Measurements from ENCODE around the gene ZNF598. TPM values are rescaled to one million over a fixed set of nuclear protein-coding genes. Genes with fewer than 3 reads are reported as not detected.
A peak's percentile ranks its signal among the peaks of the same experiment; 100 is the strongest.

ZNF598 gene
- total RNA-seq, 1 donor from 2014 or later = 18.5 TPM

- intact Hi-C loops (cut with DNase I) = no loop called here
- no peak for DNase-seq (ENCODE audit: missing footprints)
- no peak for ATAC-seq
Measured at GRCh38 chr16:1999866-2000514, 9.6 kb downstream of the ZNF598 start.

- DNase-seq (ENCODE audit: missing footprints) (no peak), ATAC-seq (no peak)
- intact Hi-C loops (cut with DNase I) = no loop called here
Measured at GRCh38 chr16:1998852-1999801, 10.5 kb downstream of the ZNF598 start.

GRCh38 chr16:1998360-1998835, 11.2 kb downstream of the ZNF598 start:
- intact Hi-C loops (cut with DNase I) = no loop called here
- DNase-seq (ENCODE audit: missing footprints) = no peak
- no peak for ATAC-seq

- ATAC-seq (peak; percentile 14), DNase-seq (ENCODE audit: missing footprints) (no peak)
- intact Hi-C loops (cut with DNase I) = no loop called here
Measured at GRCh38 chr16:1997494-1998359, 11.9 kb downstream of the ZNF598 start.

- ATAC-seq = no peak
- no peak for DNase-seq (ENCODE audit: missing footprints)
- intact Hi-C loops (cut with DNase I) = no loop called here
Measured at GRCh38 chr16:1993731-1994131, 15.9 kb downstream of the ZNF598 start.

GRCh38 chr16:1992704-1993317, 16.8 kb downstream of the ZNF598 start:
- ATAC-seq (no peak), DNase-seq (ENCODE audit: missing footprints) (no peak)
- intact Hi-C loops (cut with DNase I) = no loop called here

- intact Hi-C loops (cut with DNase I) = no loop called here
- ATAC-seq = peak; percentile 92
- peak; percentile 98 for DNase-seq (ENCODE audit: missing footprints)
Measured at GRCh38 chr16:1991948-1992703, 17.5 kb downstream of the ZNF598 start.

GRCh38 chr16:1991588-1991947, 18.1 kb downstream of the ZNF598 start:
- DNase-seq (ENCODE audit: missing footprints) (no peak), ATAC-seq (no peak)
- intact Hi-C loops (cut with DNase I) = no loop called here

GRCh38 chr16:1991135-1991551, 18.5 kb downstream of the ZNF598 start:
- peak; percentile 46 for DNase-seq (ENCODE audit: missing footprints)
- ATAC-seq = no peak

GRCh38 chr16:1990351-1991134, 19.1 kb downstream of the ZNF598 start:
- intact Hi-C loops (cut with DNase I) = no loop called here
- ATAC-seq (no peak), DNase-seq (ENCODE audit: missing footprints) (peak; percentile 59)

More at GRCh38 chr16:1991135-1991551, 18.5 kb downstream of the ZNF598 start:
- intact Hi-C loops (cut with DNase I) = no loop called here

- intact Hi-C loops (cut with DNase I) = no loop called here
- DNase-seq (ENCODE audit: missing footprints) (no peak), ATAC-seq (no peak)
Measured at GRCh38 chr16:1990101-1990350, 19.6 kb downstream of the ZNF598 start.

GRCh38 chr16:1989209-1990100, 20.2 kb downstream of the ZNF598 start, which contains the start of gene SYNGR3:
SYNGR3 (plus strand) TSS chr16:1989970; CDS start chr16:1990103, 133 bp downstream.
- intact Hi-C loops (cut with DNase I) = no loop called here
- DNase-seq (ENCODE audit: missing footprints) (peak; percentile 56), ATAC-seq (no peak)

GRCh38 chr16:1987198-1987597, 22.4 kb downstream of the ZNF598 start:
- DNase-seq (ENCODE audit: missing footprints) (peak; percentile 56), ATAC-seq (no peak)
- intact Hi-C loops (cut with DNase I) = no loop called here

GRCh38 chr16:1985466-1986150, 24.0 kb downstream of the ZNF598 start:
- ATAC-seq = no peak
- no peak for DNase-seq (ENCODE audit: missing footprints)
- intact Hi-C loops (cut with DNase I) = no loop called here

GRCh38 chr16:1984347-1985225, 25.0 kb downstream of the ZNF598 start:
- DNase-seq (ENCODE audit: missing footprints) (no peak), ATAC-seq (no peak)

More at GRCh38 chr16:1984347-1985225, 25.0 kb downstream of the ZNF598 start:
- intact Hi-C loops (cut with DNase I) = no loop called here

Data from Right ventricle myocardium inferior (tissue), 1 donor.